ENCODE measurements around the gene MDFIC2.
"Not testable (repeated sequence)": the region's sequence is repeated elsewhere in the genome, so short reads cannot be mapped to it uniquely, and the experiment has no call there.

MDFIC2 gene

DNA sequence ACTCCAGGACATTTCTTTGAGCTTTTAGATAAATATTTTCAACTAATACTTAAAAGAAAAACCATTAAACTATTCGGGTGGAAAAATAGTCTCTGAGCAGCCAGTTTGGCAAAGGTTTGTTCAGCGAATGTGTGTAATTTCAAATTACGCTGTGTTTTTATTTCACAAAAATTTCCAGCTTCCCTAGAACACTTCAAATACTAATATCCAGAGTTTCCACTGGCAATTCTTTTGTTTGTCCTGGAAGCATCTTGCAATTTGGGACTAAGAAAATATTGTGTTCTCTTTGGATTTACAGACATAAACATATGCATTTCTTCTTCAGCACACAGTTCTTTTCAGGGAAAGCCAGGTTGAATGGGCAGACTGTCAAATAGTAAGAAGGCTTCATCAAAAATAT lies 61.9 kb downstream of the MDFIC2 start:
- DNase-seq = no peak

DNA sequence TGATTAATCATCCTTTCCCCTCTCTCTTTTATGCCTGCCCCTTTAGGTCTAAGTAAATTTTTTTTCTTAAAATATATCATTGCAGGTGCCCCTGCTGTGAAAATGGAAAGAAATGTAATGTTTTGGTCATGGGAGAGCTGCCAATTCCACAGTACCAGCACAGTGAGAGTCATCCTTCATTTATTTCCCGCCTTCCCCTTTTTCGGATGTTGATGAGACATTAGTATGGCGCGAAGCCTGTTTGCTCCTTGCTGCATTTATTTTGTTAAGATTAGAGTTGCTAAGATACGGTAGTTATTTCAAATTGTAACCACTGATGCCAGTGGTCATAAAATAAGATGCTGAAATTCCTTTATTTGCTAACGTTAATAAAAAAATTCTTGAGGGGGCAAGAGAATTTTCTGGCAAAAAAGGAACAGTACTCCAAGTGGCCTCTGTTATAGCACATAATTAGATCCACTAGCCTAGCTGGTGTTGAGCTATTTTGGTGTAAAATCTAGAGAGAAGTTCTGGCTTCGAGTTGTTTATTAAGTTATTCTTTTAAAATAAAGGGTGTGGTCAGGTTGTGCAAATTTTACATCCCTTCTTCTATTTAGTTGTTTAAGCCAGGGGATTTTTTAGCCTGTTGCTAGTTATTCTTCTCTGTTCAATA lies 62.8 kb downstream of the MDFIC2 start:
- DNase-seq = no peak

GRCh38 chr3:70248856-70249255 lies 63.6 kb downstream of the MDFIC2 start:
- no peak for DNase-seq

- DNase-seq = no peak
These were observed 64.5 kb downstream of the MDFIC2 start for GRCh38 chr3:70247955-70248354.

GRCh38 chr3:70245746-70246525 lies 66.5 kb downstream of the MDFIC2 start:
- no peak for DNase-seq

DNA sequence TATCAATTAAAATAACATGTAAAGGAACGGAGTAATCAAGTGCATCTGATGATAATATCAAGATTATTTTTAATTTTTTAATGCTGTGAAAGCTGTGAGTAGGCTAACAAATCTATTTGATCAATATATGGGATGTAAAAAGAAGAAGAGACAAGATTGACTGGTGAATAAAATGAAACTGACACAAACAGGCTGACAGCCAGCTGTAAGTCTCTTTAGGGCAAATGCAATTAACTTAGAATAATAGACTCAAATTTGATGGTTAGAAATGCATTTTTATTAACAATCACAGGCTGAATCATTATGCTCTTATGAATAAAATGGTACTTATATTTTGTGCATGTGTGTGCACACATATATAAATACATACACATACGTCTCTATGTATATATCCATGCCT lies 68.0 kb downstream of the MDFIC2 start:
- no peak for DNase-seq

- DNase-seq = no peak
These were observed 70.0 kb downstream of the MDFIC2 start for GRCh38 chr3:70242297-70242882.

DNA sequence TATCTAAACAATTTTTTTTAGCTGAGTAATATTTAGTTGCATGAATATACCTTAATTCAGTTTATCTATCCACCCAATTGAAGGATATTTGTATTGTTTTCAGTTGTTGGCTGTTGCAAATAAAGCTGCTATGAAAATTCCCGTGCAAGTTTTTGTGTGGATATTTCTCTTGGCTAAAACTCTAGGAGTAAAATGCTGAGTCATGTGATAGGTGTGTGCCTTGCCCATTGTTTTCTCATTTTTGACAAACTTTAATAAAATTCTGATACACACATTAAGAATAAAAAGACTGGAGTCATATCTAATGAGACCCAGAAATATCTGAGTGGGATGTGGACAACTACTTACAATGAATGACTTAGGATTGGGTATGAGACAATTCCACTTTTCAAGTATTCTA lies 78.6 kb downstream of the MDFIC2 start:
- DNase-seq = no peak

GRCh38 chr3:70233112-70233511 lies 79.3 kb downstream of the MDFIC2 start:
- DNase-seq = no peak

- DNase-seq = no peak
These were observed 81.2 kb downstream of the MDFIC2 start for GRCh38 chr3:70231266-70231701.

DNA sequence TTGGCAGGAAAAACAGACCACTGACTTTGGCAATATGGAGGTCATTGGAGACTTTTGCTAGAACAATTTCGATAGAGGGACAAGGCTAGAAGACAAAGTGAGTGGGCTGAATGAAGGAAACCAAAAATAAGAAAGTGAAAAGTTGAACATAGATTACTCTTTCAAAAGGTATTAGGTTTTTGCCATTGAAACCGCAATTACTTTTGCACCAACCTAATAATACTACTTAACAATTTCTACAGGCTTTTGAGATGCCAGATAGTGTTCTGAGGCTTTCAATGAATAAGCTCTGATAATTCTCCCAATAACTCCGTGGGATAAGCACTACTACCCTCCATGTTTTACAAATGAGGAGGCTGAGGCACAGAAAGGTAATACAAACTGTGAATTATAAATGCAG lies 85.0 kb downstream of the MDFIC2 start:
- DNase-seq = no peak

GRCh38 chr3:70225146-70225545 lies 87.3 kb downstream of the MDFIC2 start:
- no peak for DNase-seq

GRCh38 chr3:70224337-70224736 lies 88.1 kb downstream of the MDFIC2 start:
- DNase-seq = no peak

GRCh38 chr3:70218471-70218870 lies 94.0 kb downstream of the MDFIC2 start:
- DNase-seq = no peak

DNA sequence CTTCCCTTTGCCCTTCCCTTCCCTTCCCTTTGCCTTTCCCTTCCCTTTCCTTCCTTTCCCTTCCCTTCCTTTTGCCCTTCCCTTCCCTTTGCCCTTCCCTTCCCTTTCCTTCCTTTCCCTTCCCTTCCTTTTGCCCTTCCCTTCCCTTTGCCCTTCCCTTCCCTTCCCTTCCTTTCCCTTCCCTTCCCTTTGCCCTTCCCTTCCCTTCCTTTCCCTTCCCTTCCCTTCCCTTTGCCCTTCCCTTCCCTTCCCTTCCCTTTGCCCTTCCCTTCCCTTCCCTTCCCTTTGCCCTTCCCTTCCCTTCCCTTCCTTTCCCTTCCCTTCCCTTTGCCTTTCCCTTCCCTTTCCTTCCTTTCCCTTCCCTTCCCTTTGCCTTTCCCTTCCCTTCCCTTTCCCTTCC lies 101.2 kb downstream of the MDFIC2 start:
- DNase-seq = not testable (repeated sequence)

DNA sequence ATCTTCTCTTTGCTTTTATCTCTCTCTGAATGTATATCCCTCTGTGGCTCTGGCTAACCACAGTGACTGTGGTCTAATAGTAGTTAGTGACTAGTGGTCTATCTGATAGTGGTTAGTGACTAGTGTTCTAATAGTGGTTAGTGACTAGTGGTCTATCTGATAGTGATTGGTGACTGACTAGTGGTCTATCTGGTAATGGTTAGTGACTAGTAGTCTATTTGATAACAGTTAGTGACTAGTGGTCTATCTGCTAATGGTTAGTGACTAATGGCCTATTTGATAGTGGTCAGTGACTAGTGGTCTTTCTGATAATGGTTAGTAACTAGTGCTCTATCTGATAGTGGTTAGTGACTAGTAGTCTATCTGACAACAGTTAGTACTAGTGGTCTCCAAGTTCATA lies 110.5 kb downstream of the MDFIC2 start:
- DNase-seq = peak; percentile 1

- DNase-seq = no peak
These were observed 122.5 kb downstream of the MDFIC2 start for GRCh38 chr3:70189884-70190473.

GRCh38 chr3:70186221-70186620 lies 126.2 kb downstream of the MDFIC2 start:
- no peak for DNase-seq

DNA sequence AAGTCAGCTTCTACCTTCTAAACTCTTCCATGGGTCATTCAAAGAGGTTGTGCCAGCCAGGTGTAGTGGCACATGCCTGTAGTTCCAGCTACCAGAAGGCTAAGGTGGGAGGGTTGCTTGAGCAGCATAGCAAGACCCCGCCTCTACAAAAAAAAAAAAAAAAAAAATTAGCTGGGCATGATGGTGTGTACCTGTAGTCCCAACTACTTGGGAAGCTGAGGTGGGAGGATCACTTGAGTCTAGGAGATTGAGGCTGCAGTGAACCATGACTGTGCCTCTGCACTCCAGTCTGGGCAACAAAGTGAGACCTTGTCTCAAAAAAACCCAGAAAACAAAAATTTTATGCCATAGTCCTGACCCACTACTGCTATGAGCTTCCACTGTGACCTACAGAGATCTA lies 126.8 kb downstream of the MDFIC2 start:
- DNase-seq = no peak

DNA sequence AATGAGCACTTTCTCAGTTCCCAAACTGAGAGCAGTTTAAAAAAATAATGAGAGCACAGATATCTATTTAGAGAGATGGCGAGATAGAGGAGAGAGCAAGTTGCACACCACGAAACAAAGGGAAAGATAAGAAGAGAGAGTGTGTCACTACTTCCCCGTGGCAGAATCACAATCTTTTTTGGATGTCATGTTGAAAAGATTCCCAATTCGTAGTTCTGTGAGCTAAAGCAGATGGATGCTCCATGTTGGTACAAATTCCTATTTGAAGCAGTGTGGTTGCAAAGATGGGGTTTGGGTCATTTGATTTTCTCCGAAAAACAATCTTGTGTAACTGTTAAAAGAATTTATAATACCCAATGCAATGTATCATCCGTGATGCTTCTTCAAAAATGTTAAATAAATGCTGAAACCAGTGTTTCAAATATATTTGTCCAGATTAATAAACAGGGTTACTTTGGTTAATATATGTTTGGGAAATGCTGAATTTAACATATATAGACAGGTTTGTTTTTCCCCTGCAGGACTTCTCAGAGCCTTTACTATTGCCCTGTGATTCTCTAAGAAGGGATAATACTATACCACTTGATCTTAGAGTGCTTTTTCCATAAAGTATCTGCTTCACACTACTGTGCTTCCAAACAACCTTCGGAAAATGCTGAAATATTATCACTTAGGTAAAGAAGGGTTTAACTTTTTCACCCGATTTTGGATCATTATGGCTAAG lies 128.5 kb downstream of the MDFIC2 start:
- no peak for DNase-seq

DNA sequence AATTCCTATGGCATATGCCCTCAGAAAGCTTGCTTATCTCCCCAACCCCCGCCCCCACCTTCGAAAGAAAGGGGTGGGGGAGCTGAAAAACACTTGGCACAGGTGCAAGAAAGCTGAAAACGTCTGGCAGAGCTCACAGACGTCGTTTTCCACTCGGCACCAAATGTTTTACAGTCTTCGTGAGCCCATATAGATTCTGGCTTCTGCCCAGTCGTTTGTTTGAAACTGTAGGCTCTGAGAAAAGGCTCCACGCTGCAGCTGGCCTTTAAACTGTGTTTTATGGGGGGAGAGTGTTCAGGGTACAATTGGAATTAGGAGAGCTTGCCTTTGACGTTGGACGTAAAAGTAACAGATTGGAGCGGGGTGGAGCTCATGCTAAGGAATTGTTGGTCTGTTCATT lies 130.3 kb downstream of the MDFIC2 start:
- DNase-seq = no peak

GRCh38 chr3:70180664-70181063 lies 131.8 kb downstream of the MDFIC2 start:
- no peak for DNase-seq

DNA sequence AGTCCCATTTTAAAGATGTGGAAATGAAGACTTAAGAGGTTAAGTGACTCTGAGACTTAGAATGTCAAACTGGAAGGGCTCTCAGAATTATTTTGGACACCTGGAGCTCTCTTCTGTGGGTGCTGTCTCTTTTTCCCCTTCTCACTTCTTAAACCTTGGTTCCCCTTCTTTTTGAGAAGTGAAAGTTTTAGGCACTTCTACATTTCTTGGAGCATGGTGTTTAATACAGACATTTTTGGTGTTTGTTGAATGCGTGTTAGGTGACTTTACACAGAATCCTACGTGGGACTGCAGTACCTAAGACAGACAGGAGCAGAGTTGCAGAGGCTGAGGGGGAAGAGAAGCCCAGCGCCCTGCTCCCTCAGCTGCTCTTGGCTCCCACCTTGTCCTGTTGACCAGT lies 133.3 kb downstream of the MDFIC2 start:
- DNase-seq = no peak
